Stimulated activated naive CD8-positive, alpha-beta T cell treated with anti-CD3 and anti-CD28 coated beads, Interleukin-15, amount 100 ng/mL, for 72 hours (primary cell): ENCODE results near the gene USP33.
"Not testable (repeated sequence)": the region's sequence is repeated elsewhere in the genome, so short reads cannot be mapped to it uniquely, and the experiment has no call there.

Source experiments
- ATAC-seq: fragments of 150-1000 bp; cut with Tn5 transposase; 2 replicates; pipeline ENCODE4 v1.10.0; 2021; ENCODE audit warnings: mild to moderate bottlenecking, moderate library complexity
- DNase-seq, 2 donors: peaks; one replicate each; pipeline ENCODE4 v3.0.0; 2021 to 2022
- H3K27ac Mint-ChIP-seq, 2 donors: one replicate each; pipeline ENCODE4 v1.8.0; 2022; ENCODE audit warnings: mild to moderate bottlenecking in 2 of 2, mixed read lengths in 2 of 2, moderate library complexity in 2 of 2
- H3K27me3 Mint-ChIP-seq: one replicate; pipeline ENCODE4 v1.8.0; 2022; ENCODE audit warnings: mixed read lengths
- H3K4me1 Mint-ChIP-seq: one replicate; pipeline ENCODE4 v1.8.0; 2022; ENCODE audit warnings: mild to moderate bottlenecking, mixed read lengths
- H3K4me3 Mint-ChIP-seq, 2 donors: one replicate each; pipeline ENCODE4 v1.8.0; 2022; ENCODE audit warnings: mild to moderate bottlenecking in 2 of 2, mixed read lengths in 2 of 2, moderate library complexity in 1 of 2
- H3K9me3 Mint-ChIP-seq, 2 donors: one replicate each; pipeline ENCODE4 v1.8.0; 2022; ENCODE audit warnings: mixed read lengths in 2 of 2

Gene USP33

GRCh38 chr1:77688939-77689338 lies 70.7 kb downstream of the USP33 start:
- Mint-ChIP-seq H3K4me1 (peaks cover 6% of the 10 kb centered on the region), H3K9me3 (peaks cover 0 to 6% of the 10 kb centered on the region in 2 donors), H3K27ac (no peak overlapping the region), H3K4me3 (no peak overlapping the region), H3K27me3 (no peaks in the 10 kb centered on the region)
- ATAC-seq = no peak
- no peak for DNase-seq

DNA sequence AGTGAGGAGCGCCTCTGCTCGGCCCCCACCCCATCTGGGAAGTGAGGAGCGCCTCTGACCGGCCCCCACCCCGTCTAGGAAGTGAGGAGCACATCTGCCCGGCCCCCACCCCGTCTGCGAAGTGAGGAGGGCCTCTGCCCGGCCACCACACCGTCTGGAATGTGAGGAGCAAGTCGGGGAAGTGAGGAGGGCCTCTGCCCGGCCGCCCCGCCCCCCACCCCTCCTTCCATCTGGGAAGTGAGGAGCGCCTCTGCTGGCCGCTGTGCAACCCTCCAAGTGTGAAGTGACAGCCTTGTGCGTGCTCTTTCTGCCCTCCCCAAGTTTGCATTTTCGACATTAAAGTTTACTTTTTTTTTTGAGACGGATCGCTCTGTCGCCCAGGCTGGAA lies 72.1 kb downstream of the USP33 start:
- no peak for ATAC-seq
- Mint-ChIP-seq H3K27ac (no peak overlapping the region), H3K4me3 (peak overlapping the region; percentile 60), H3K9me3 (peaks cover 0 to 6% of the 10 kb centered on the region in 2 donors), H3K27me3 (no peaks in the 10 kb centered on the region), H3K4me1 (peaks cover 11% of the 10 kb centered on the region)
- DNase-seq = no peak

GRCh38 chr1:77686796-77687518 lies 72.7 kb downstream of the USP33 start:
- peaks cover 11% of the 10 kb centered on the region for H3K4me1 Mint-ChIP-seq
- DNase-seq = no peak
- no peak overlapping the region for H3K4me3 Mint-ChIP-seq
- H3K27ac Mint-ChIP-seq = no peak overlapping the region
- no peak for ATAC-seq
- no peaks in the 10 kb centered on the region for H3K27me3 Mint-ChIP-seq
- peaks cover 0 to 5% of the 10 kb centered on the region in 2 donors for H3K9me3 Mint-ChIP-seq

- ATAC-seq = peak; percentile 80
- no peaks in the 10 kb centered on the region for H3K27me3 Mint-ChIP-seq
- H3K9me3 Mint-ChIP-seq = no peaks in the 10 kb centered on the region
- peak overlapping the region; percentile 82 to 92 for H3K4me3 Mint-ChIP-seq
- DNase-seq = peak; percentile 94
- H3K4me1 Mint-ChIP-seq = peaks cover 37% of the 10 kb centered on the region
- peak overlapping the region; percentile 97 for H3K27ac Mint-ChIP-seq
Observed at GRCh38 chr1:77683160-77684148, 76.2 kb downstream of the USP33 start.

GRCh38 chr1:77682460-77683159 lies 77.0 kb downstream of the USP33 start, which contains the start of gene ZZZ3:
ZZZ3 (minus strand) TSS chr1:77682658; CDS start chr1:77633354, 49,304 bp downstream.
- Mint-ChIP-seq H3K4me3 (peak within 1 kb of the TSS; percentile 82 to 92), H3K4me1 (peaks cover 40% of the 10 kb centered on the region), H3K27ac (peak within 1 kb of the TSS; percentile 97), H3K9me3 (no peaks in the 10 kb centered on the region), H3K27me3 (no peaks in the 10 kb centered on the region)
- peak; percentile 91 to 93 for DNase-seq
- ATAC-seq = peak; percentile 80

DNA sequence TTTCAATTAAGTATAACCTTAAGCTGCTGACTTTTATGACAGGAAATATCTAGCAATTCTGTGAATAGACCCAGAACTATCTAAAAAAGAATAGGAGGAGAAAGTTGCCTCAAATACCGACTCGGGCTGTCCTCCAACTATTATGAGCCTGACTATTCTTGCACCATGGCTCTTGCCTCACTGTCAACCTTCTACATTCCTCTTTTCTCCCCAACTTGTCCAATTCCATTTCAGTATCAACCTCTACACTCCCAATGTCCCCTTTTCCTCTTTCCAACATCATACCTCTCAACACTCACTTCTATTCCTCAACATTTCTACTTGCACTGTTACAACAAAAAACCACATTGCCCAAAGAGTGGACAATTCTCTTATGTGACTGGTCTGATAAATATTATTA lies 79.5 kb downstream of the USP33 start:
- Mint-ChIP-seq H3K9me3 (no peaks in the 10 kb centered on the region), H3K27me3 (no peaks in the 10 kb centered on the region), H3K27ac (no peak overlapping the region), H3K4me3 (peak overlapping the region; percentile 9 to 33), H3K4me1 (peaks cover 48% of the 10 kb centered on the region)
- ATAC-seq (no peak), DNase-seq (no peak)

DNA sequence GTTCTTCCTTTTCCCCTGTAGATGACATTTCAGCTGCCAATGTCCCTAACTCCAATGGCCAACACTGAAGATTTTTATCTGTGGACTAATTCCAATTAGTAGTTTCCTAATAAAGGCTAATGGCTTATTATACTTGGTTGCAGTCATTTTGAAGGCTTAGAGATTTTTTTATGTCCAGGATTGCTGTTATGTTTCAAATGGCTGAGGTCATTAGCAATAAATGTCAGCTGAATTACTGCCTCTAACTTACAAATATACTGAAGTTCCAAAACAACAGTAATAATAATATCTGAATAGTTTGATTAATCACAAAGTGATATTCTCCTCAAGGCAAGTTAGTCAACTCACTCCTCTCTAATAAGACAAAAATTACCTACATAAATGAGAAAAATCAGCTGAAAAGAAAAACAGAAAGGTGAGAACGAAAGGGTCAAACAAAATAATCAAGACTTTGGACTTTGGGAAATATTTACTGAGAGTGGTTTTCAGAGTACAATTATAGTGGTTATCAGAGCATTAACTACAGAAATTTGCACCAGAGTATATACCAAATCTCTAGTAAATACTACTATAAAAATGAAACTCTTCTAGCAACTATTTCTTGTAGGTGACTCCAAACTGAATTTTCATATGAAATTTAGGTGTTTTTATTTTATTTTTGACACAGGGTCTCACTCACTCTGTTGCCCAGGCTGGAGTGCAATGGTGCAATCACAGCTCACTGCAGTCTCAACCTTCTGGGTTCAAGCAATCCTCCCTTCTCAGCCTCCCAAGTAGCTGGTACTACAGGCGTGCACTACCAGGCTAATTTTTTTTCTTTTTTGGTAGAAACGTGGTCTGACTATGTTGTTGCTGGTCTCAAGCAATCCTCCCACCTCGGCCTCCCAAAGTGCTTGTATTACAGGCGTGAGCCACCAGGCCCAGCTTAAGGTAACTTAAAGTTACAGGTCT lies 80.7 kb downstream of the USP33 start:
- Mint-ChIP-seq H3K4me1 (peaks cover 50% of the 10 kb centered on the region), H3K4me3 (peak overlapping the region in 1 of 2 donors; percentile 24), H3K27ac (no peak overlapping the region), H3K9me3 (no peaks in the 10 kb centered on the region), H3K27me3 (no peaks in the 10 kb centered on the region)
- no peak for DNase-seq
- no peak for ATAC-seq

GRCh38 chr1:77674807-77675206 lies 84.8 kb downstream of the USP33 start:
- peaks cover 72% of the 10 kb centered on the region for H3K4me1 Mint-ChIP-seq
- not testable (repeated sequence) for H3K27me3 Mint-ChIP-seq, H3K27ac Mint-ChIP-seq

DNA sequence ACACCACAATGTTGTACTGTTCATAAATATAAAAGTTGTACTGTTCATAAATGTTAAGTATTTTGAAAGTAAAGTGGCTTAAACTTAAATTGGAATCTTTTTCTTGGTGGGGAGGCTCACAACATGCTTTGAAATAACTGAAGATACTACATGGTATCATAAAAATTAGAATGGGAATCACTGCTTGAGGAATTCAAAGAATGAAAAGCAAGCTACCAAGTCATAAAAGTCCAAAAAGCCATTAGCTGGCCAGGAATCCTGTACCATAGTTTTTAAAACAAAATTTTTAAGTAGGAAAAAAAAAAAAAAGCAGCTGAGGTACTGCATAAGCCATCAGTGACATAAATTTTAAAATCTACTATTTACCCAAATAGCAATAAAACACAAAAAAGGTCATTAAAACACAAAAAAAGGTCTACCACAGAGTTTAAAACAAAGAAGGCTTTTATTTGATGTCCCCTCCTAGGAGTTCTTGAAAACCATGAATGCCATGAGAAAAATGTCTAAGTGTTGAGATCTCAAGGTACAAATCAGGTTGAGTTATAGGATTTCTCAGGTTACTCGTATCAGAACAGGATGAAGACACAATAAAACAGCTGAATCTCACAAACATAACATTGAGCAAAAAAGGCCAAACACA lies 85.8 kb downstream of the USP33 start:
- H3K4me3 Mint-ChIP-seq = no peak overlapping the region
- no peaks in the 10 kb centered on the region for H3K27me3 Mint-ChIP-seq
- peaks cover 74% of the 10 kb centered on the region for H3K4me1 Mint-ChIP-seq
- DNase-seq (no peak), ATAC-seq (no peak)
- H3K27ac Mint-ChIP-seq = peak overlapping the region in 1 of 2 donors; percentile 42
- H3K9me3 Mint-ChIP-seq = no peaks in the 10 kb centered on the region

More at GRCh38 chr1:77674807-77675206, 84.8 kb downstream of the USP33 start:
- not testable (repeated sequence) for H3K4me3 Mint-ChIP-seq, H3K9me3 Mint-ChIP-seq, DNase-seq, ATAC-seq

DNA sequence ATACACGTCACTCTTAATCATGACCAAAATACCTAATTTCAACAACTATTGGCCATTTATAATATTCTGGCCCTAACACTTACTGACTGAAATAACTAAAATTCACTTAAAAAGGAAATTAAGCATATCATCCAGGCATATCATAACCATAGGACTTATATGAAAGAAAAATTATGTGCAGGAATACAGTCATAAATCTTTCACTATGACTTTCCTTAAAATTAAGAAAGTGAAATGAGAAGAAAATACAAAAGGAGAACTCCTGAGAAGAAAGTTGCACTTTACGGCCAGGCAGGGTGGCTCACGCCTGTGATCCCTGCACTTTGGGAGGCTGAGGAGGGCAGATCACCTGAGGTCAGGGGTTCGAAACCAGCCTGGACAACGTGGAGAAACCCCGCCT lies 86.6 kb downstream of the USP33 start:
- DNase-seq (no peak), ATAC-seq (no peak)
- Mint-ChIP-seq H3K27ac (peak overlapping the region in 1 of 2 donors; percentile 67), H3K27me3 (no peaks in the 10 kb centered on the region), H3K9me3 (no peaks in the 10 kb centered on the region), H3K4me1 (peaks cover 75% of the 10 kb centered on the region), H3K4me3 (peak overlapping the region in 1 of 2 donors; percentile 62)

DNA sequence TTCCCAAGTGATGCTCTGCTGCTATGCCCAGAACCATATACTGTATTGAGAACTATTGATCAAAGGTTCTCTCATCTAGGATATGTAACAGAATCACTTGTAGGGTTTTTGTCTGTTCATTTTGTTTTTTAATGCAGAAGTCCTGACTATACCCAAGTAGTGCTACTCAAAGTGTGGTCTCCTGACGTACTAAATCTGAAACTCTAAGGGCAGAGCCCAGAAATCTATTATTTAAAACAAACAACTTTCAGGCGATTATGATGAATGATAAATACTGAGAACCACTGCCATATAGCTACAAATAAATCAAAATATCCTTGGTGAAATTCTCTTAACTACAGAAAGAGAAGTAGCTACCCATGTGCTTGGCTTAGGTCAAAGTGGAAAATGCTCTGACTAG lies 87.3 kb downstream of the USP33 start:
- H3K27ac Mint-ChIP-seq = no peak overlapping the region
- DNase-seq (no peak), ATAC-seq (no peak)
- no peaks in the 10 kb centered on the region for H3K9me3 Mint-ChIP-seq
- peak overlapping the region in 1 of 2 donors; percentile 62 for H3K4me3 Mint-ChIP-seq
- no peaks in the 10 kb centered on the region for H3K27me3 Mint-ChIP-seq
- peaks cover 82% of the 10 kb centered on the region for H3K4me1 Mint-ChIP-seq

- Mint-ChIP-seq H3K27ac (peak overlapping the region; percentile 3), H3K4me1 (peaks cover 85% of the 10 kb centered on the region), H3K27me3 (no peaks in the 10 kb centered on the region), H3K4me3 (peak overlapping the region; percentile 9 to 33), H3K9me3 (no peaks in the 10 kb centered on the region)
- ATAC-seq (no peak), DNase-seq (no peak)
Observed at GRCh38 chr1:77671836-77672235, 87.8 kb downstream of the USP33 start.

GRCh38 chr1:77670330-77670729 lies 89.3 kb downstream of the USP33 start:
- H3K27ac Mint-ChIP-seq = no peak overlapping the region
- H3K27me3 Mint-ChIP-seq = no peaks in the 10 kb centered on the region
- H3K4me1 Mint-ChIP-seq = peaks cover 85% of the 10 kb centered on the region
- ATAC-seq (no peak), DNase-seq (no peak)
- H3K9me3 Mint-ChIP-seq = no peaks in the 10 kb centered on the region
- no peak overlapping the region for H3K4me3 Mint-ChIP-seq

DNA sequence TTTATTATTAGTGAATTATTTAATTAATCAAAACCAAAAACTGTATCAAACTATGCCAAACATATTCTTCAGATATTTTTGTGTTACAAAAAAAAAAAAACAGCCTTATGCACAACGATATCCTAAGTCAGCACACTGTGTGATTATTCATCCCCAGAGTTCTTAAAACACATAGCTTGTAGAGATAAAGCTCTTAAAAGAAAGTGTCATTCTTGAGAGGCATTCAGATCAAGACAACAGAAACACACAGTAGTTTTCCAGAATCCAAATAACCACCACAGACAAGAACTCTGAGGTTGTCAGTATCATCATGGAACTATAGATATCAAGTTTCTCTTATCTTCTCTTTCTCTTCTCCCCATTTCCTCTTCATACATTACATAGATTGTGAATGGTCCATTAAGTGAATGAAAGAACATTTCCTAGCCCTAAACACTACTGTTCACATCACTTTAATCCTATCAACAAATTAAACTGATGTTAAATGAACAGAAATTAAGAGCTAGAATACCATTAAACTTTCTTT lies 90.7 kb downstream of the USP33 start:
- DNase-seq (no peak), ATAC-seq (peak; percentile 26)
- Mint-ChIP-seq H3K27ac (peak overlapping the region; percentile 57 to 63), H3K9me3 (no peaks in the 10 kb centered on the region), H3K27me3 (no peaks in the 10 kb centered on the region), H3K4me1 (peaks cover 86% of the 10 kb centered on the region), H3K4me3 (peak overlapping the region in 1 of 2 donors; percentile 24)
